GM18873 (cell line): Measurements from ENCODE around the gene EPHA10.
"Not testable (repeated sequence)": the region's sequence is repeated elsewhere in the genome, so short reads cannot be mapped to it uniquely, and the experiment has no call there.

Experiments used
- ATAC-seq: cut with Tn5 transposase; IDR thresholded peaks from one replicate; pipeline ENCODE4 v1.9.1; 2021; ENCODE audit warnings: mild to moderate bottlenecking, moderate library complexity, moderate number of reproducible peaks; ENCODE audit not compliant: unreplicated experiment, low FRiP score

EPHA10 gene

GRCh38 chr1:37776946-37777516 lies 12.1 kb upstream of the EPHA10 start:
- ATAC-seq, result no peak

GRCh38 chr1:37771440-37771839 lies 6.5 kb upstream of the EPHA10 start:
- not testable (repeated sequence) for ATAC-seq

- no peak for ATAC-seq
These were observed 2.6 kb upstream of the EPHA10 start for GRCh38 chr1:37767488-37767887.

GRCh38 chr1:37765916-37766664 lies 1.2 kb upstream of the EPHA10 start:
- no peak for ATAC-seq

GRCh38 chr1:37764414-37764825 lies 500 bp downstream of the EPHA10 start:
- no peak for ATAC-seq

GRCh38 chr1:37763791-37764413 lies 1.0 kb downstream of the EPHA10 start:
- no peak for ATAC-seq

GRCh38 chr1:37762516-37762915 lies 2.4 kb downstream of the EPHA10 start:
- ATAC-seq, result no peak

GRCh38 chr1:37761416-37762095 lies 3.4 kb downstream of the EPHA10 start:
- no peak for ATAC-seq

- ATAC-seq, result no peak
These were observed 5.5 kb downstream of the EPHA10 start for GRCh38 chr1:37759451-37759850.

- no peak for ATAC-seq
These were observed 8.9 kb downstream of the EPHA10 start for GRCh38 chr1:37755951-37756560.

- no peak for ATAC-seq
These were observed 9.6 kb downstream of the EPHA10 start for GRCh38 chr1:37755290-37755689.

- ATAC-seq, result no peak
These were observed 11.2 kb downstream of the EPHA10 start for GRCh38 chr1:37753473-37754321.

- ATAC-seq, result no peak
These were observed 12.1 kb downstream of the EPHA10 start for GRCh38 chr1:37752583-37753471.

- no peak for ATAC-seq
These were observed 12.7 kb downstream of the EPHA10 start for GRCh38 chr1:37752213-37752582.

GRCh38 chr1:37748565-37748964 lies 16.4 kb downstream of the EPHA10 start:
- ATAC-seq, result no peak

GRCh38 chr1:37746806-37747205 lies 18.1 kb downstream of the EPHA10 start:
- no peak for ATAC-seq

- ATAC-seq, result no peak
These were observed 23.3 kb downstream of the EPHA10 start for GRCh38 chr1:37741662-37742061.

- ATAC-seq, result no peak
These were observed 23.8 kb downstream of the EPHA10 start for GRCh38 chr1:37741130-37741529.

GRCh38 chr1:37739222-37739621 lies 25.7 kb downstream of the EPHA10 start:
- no peak for ATAC-seq
